SH-SY5Y (cell line): ENCODE measurements around the gene TST.

Experiments used
- GATA2 ChIP-seq: IDR thresholded peaks from 2 replicates; pipeline ENCODE4 v1.6.1; 2011; ENCODE audit warnings: mild to moderate bottlenecking, low read depth, low read length
- GATA3 ChIP-seq: IDR thresholded peaks from 2 replicates; pipeline ENCODE4 v1.6.1; 2011; ENCODE audit warnings: low read depth, mild to moderate bottlenecking, low read length, moderate library complexity

- TF ChIP-seq GATA3 (no peak), GATA2 (no peak)
Observed at GRCh38 chr22:36961626-36962025, 57.6 kb downstream of the TST start.
